Activated gamma-delta T cell (primary cell): ENCODE results near the gene LRBA.
"Not testable (repeated sequence)": the region's sequence is repeated elsewhere in the genome, so short reads cannot be mapped to it uniquely, and the experiment has no call there.

ENCODE experiments used
- DNase-seq: peaks from one replicate; lab custom pipeline; 2025; lab: John Stamatoyannopoulos, UW

Gene LRBA

GRCh38 chr4:150664935-150665334, 350.1 kb downstream of the LRBA start:
- DNase-seq: no peak

- DNase-seq: no peak
Measured at GRCh38 chr4:150662686-150663085, 352.4 kb downstream of the LRBA start.

GRCh38 chr4:150661551-150661950, 353.5 kb downstream of the LRBA start:
- not testable (repeated sequence) for DNase-seq

- not testable (repeated sequence) for DNase-seq
Measured at GRCh38 chr4:150658258-150658657, 356.8 kb downstream of the LRBA start.

GRCh38 chr4:150656891-150657290, 358.2 kb downstream of the LRBA start:
- DNase-seq: no peak

- DNase-seq: no peak
Measured at GRCh38 chr4:150650751-150651150, 364.3 kb downstream of the LRBA start.

- DNase-seq: no peak
Measured at GRCh38 chr4:150648123-150648522, 367.0 kb downstream of the LRBA start.

GRCh38 chr4:150647008-150647407, 368.1 kb downstream of the LRBA start:
- no peak for DNase-seq

GRCh38 chr4:150641612-150642011, 373.5 kb downstream of the LRBA start:
- no peak for DNase-seq

GRCh38 chr4:150632639-150633038, 382.4 kb downstream of the LRBA start:
- DNase-seq: no peak

- DNase-seq: no peak
Measured at GRCh38 chr4:150628073-150628472, 387.0 kb downstream of the LRBA start.

GRCh38 chr4:150625033-150625432, 390.1 kb downstream of the LRBA start:
- no peak for DNase-seq

GRCh38 chr4:150624055-150624454, 391.0 kb downstream of the LRBA start:
- no peak for DNase-seq

- no peak for DNase-seq
Measured at GRCh38 chr4:150619042-150619441, 396.0 kb downstream of the LRBA start.

GRCh38 chr4:150609131-150609530, 406.0 kb downstream of the LRBA start:
- no peak for DNase-seq

- DNase-seq: no peak
Measured at GRCh38 chr4:150600812-150601445, 414.2 kb downstream of the LRBA start.

- no peak for DNase-seq
Measured at GRCh38 chr4:150599547-150599946, 415.5 kb downstream of the LRBA start.

GRCh38 chr4:150598909-150599308, 416.2 kb downstream of the LRBA start:
- no peak for DNase-seq

GRCh38 chr4:150593996-150594395, 421.1 kb downstream of the LRBA start:
- DNase-seq: no peak

- no peak for DNase-seq
Measured at GRCh38 chr4:150591904-150592303, 423.2 kb downstream of the LRBA start.

- no peak for DNase-seq
Measured at GRCh38 chr4:150591406-150591805, 423.7 kb downstream of the LRBA start.

- no peak for DNase-seq
Measured at GRCh38 chr4:150590631-150591030, 424.5 kb downstream of the LRBA start.

GRCh38 chr4:150589157-150589556, 425.9 kb downstream of the LRBA start:
- DNase-seq: no peak

- no peak for DNase-seq
Measured at GRCh38 chr4:150588316-150588715, 426.8 kb downstream of the LRBA start.
